IMR-90 (cell line): Measurements from ENCODE around the gene RAB19. TPM values are rescaled to one million over a fixed set of nuclear protein-coding genes. Genes with fewer than 3 reads are reported as not detected.

ENCODE experiments used
- ATAC-seq: fragments of 200-7000 bp; cut with Tn5 transposase; 2 replicates; pipeline ENCODE4 v1.9.1; 2020; ENCODE audit warnings: low read depth, mild to moderate bottlenecking, moderate library complexity
- BruUV-seq: library from RNA; stranded (reverse); fragments of 400-500 nt; replicated peaks from 2 replicates; lab custom pipeline; 2021; lab: Mats Ljungman, UMichigan
- CTCF ChIA-PET: fragments of 300-600 bp; formaldehyde crosslinking; extraction: SDS; loops from one replicate; lab custom pipeline; 2021; ENCODE audit warnings: antibody characterized with exemption; lab: Yijun Ruan, JAX
- POLR2A ChIA-PET: fragments of 300-600 bp; sonication (Branson Sonifier 250); formaldehyde crosslinking; loops from one replicate; lab custom pipeline; 2022; ENCODE audit warnings: antibody characterized with exemption; ENCODE audit not compliant: unreplicated experiment; lab: Charles Lee
- DNase-seq: peaks from one replicate; pipeline ENCODE4 v3.0.0; 2013
- H2AFZ ChIP-seq: replicated peaks from 2 replicates; pipeline ENCODE3; 2013; ENCODE audit warnings: low read length, mild to moderate bottlenecking; ENCODE audit not compliant: poor library complexity
- H2AK5ac ChIP-seq: 2 replicates; pipeline ENCODE4 v1.6.1; 2013; ENCODE audit warnings: low read depth, low read length, inconsistent platforms
- H2AK9ac ChIP-seq: replicated peaks from 2 replicates; pipeline ENCODE3; 2013; ENCODE audit warnings: mild to moderate bottlenecking, low read depth, low read length, moderate library complexity; ENCODE audit not compliant: poor library complexity
- H2BK120ac ChIP-seq: 2 replicates; pipeline ENCODE4 v1.6.1; 2013; ENCODE audit warnings: low read depth, low read length, inconsistent platforms
- H2BK15ac ChIP-seq: 3 replicates; pipeline ENCODE4 v1.6.1; 2013; ENCODE audit warnings: low read depth, low read length, inconsistent platforms
- H2BK20ac ChIP-seq: 2 replicates; pipeline ENCODE4 v1.6.1; 2013; ENCODE audit warnings: low read depth, mild to moderate bottlenecking, inconsistent platforms, low read length, moderate library complexity
- H2BK5ac ChIP-seq: 2 replicates; pipeline ENCODE4 v1.6.1; 2013; ENCODE audit warnings: mild to moderate bottlenecking, low read depth, low read length, inconsistent platforms; ENCODE audit not compliant: poor library complexity, severe bottlenecking
- H3K14ac ChIP-seq: replicated peaks from 2 replicates; pipeline ENCODE4 v1.6.1; 2013; ENCODE audit warnings: low read depth, low read length, inconsistent platforms
- H3K18ac ChIP-seq: 2 replicates; pipeline ENCODE4 v1.6.1; 2013; ENCODE audit warnings: low read depth, low read length, control low read depth
- H3K23ac ChIP-seq: 2 replicates; pipeline ENCODE4 v1.6.1; 2013; ENCODE audit warnings: low read depth, low read length, inconsistent platforms
- H3K27ac ChIP-seq: 2 replicates; pipeline ENCODE4 v1.5.1; 2013; ENCODE audit warnings: mild to moderate bottlenecking, control low read depth, low read length; ENCODE audit not compliant: insufficient read depth
- H3K27me3 ChIP-seq: 2 replicates; pipeline ENCODE4 v1.6.1; 2013; ENCODE audit warnings: low read length; ENCODE audit not compliant: control insufficient read depth, insufficient read depth
- H3K36me3 ChIP-seq: 2 replicates; pipeline ENCODE4 v1.6.1; 2013; ENCODE audit warnings: low read length, mixed read lengths; ENCODE audit not compliant: control insufficient read depth, insufficient read depth
- H3K4ac ChIP-seq: 2 replicates; pipeline ENCODE4 v1.6.1; 2013; ENCODE audit warnings: low read depth, low read length, inconsistent platforms
- H3K4me1 ChIP-seq: 2 replicates; pipeline ENCODE4 v1.6.1; 2013; ENCODE audit warnings: low read length, mixed read lengths; ENCODE audit not compliant: control insufficient read depth, insufficient read depth
- H3K4me2 ChIP-seq: 2 replicates; pipeline ENCODE4 v1.6.1; 2013; ENCODE audit warnings: low read depth, mild to moderate bottlenecking, control low read depth, low read length, moderate library complexity
- H3K4me3 ChIP-seq: 2 replicates; pipeline ENCODE4 v1.5.1; 2013; ENCODE audit warnings: low read depth, mild to moderate bottlenecking, control low read depth, low read length, moderate library complexity; ENCODE audit not compliant: insufficient read depth
- H3K56ac ChIP-seq: 2 replicates; pipeline ENCODE4 v1.6.1; 2013; ENCODE audit warnings: low read length, inconsistent platforms; ENCODE audit not compliant: insufficient read depth; ENCODE audit errors: extremely low read depth
- H3K79me1 ChIP-seq, 2 experiments: 2 replicates each; pipeline ENCODE4 v1.6.1; 2013; ENCODE audit warnings: low read length in 2 of 2, inconsistent platforms in 1 of 2, low read depth in 1 of 2
- H3K9ac ChIP-seq: 2 replicates; pipeline ENCODE4 v1.6.1; 2013; ENCODE audit warnings: low read depth, low read length, control low read depth
- H3K9me1 ChIP-seq: 2 replicates; pipeline ENCODE4 v1.6.1; 2013; ENCODE audit warnings: low read length, inconsistent platforms; ENCODE audit not compliant: insufficient read depth
- H3K9me3 ChIP-seq: 2 replicates; pipeline ENCODE4 v1.6.1; 2013; ENCODE audit warnings: low read length; ENCODE audit not compliant: control insufficient read depth, insufficient read depth
- H4K20me1 ChIP-seq: 2 replicates; pipeline ENCODE4 v1.6.1; 2013; ENCODE audit warnings: low read length, inconsistent platforms; ENCODE audit not compliant: insufficient read depth
- H4K5ac ChIP-seq: 2 replicates; pipeline ENCODE4 v1.6.1; 2013; ENCODE audit warnings: mild to moderate bottlenecking, low read depth, low read length, control low read depth
- H4K8ac ChIP-seq, 2 experiments: 2 replicates each; pipeline ENCODE4 v1.6.1; 2013; ENCODE audit warnings: low read depth in 2 of 2, low read length in 2 of 2, control low read depth in 1 of 2, inconsistent platforms in 1 of 2
- H4K91ac ChIP-seq: 2 replicates; pipeline ENCODE4 v1.6.1; 2013; ENCODE audit warnings: low read depth, low read length, inconsistent platforms; ENCODE audit not compliant: insufficient read depth
- BHLHE40 ChIP-seq: fragments of 150-350 bp; IDR thresholded peaks from 2 replicates; pipeline ENCODE4 v1.6.1; 2016; ENCODE audit warnings: mild to moderate bottlenecking, low read depth, low read length
- CEBPB ChIP-seq: IDR thresholded peaks from 2 replicates; pipeline ENCODE4 v1.6.1; 2012; ENCODE audit warnings: low read depth, low read length, improper control_type of control experiment
- CHD1 ChIP-seq: IDR thresholded peaks from 2 replicates; pipeline ENCODE4 v1.6.1; 2012; ENCODE audit warnings: low read depth, low read length, improper control_type of control experiment
- CTCF ChIP-seq: conservative IDR thresholded peaks from 2 replicates; pipeline ENCODE4 v1.5.1; 2012; ENCODE audit warnings: mild to moderate bottlenecking, low read depth, low read length, improper control_type of control experiment
- ELK1 ChIP-seq: fragments of 150-350 bp; IDR thresholded peaks from 2 replicates; pipeline ENCODE4 v1.6.1; 2016; ENCODE audit warnings: low read depth, mild to moderate bottlenecking, low read length, moderate library complexity, borderline replicate concordance
- MAZ ChIP-seq: IDR thresholded peaks from 2 replicates; pipeline ENCODE4 v1.6.1; 2012; ENCODE audit warnings: low read depth, mild to moderate bottlenecking, low read length, improper control_type of control experiment, moderate library complexity, borderline replicate concordance
- MXI1 ChIP-seq: IDR thresholded peaks from 2 replicates; pipeline ENCODE4 v1.6.1; 2012; ENCODE audit warnings: low read depth, mild to moderate bottlenecking, low read length, moderate library complexity, borderline replicate concordance
- NFE2L2 ChIP-seq: fragments of 150-350 bp; IDR thresholded peaks from 2 replicates; pipeline ENCODE4 v1.6.1; 2016; ENCODE audit warnings: low read depth, mild to moderate bottlenecking, low read length
- POLR2A ChIP-seq: IDR thresholded peaks from 2 replicates; pipeline ENCODE4 v1.6.1; 2012; ENCODE audit warnings: mild to moderate bottlenecking, low read depth, low read length
- RAD21 ChIP-seq: IDR thresholded peaks from 2 replicates; pipeline ENCODE4 v1.6.1; 2012; ENCODE audit warnings: low read length, improper control_type of control experiment
- WGBS, 2 experiments: methylation state at CpG; one replicate each; pipeline versions ENCODE4 v1.1.5 to v1.1.7; 2013; ENCODE audit warnings: missing lambda C conversion rate in 2 of 2; ENCODE audit not compliant: insufficient read length in 1 of 2; ENCODE audit errors: extremely low coverage in 2 of 2; 5-methylcytosine and 5-hydroxymethylcytosine counted together
- dilution Hi-C: fragments of 300-500 bp; cut with HindIII; formaldehyde crosslinking; loops from one replicate; pipeline ENCODE4 v1.14.3; 2018; ENCODE audit warnings: low sequenced_read_pairs; ENCODE audit not compliant: unreplicated experiment
- in situ Hi-C: fragments of 300-500 bp; cut with MboI; formaldehyde crosslinking; loops from 3 replicates; pipeline ENCODE4 v1.14.3; 2019; ENCODE audit warnings: low sequenced_read_pairs, inconsistent platforms, mixed read lengths
- intact Hi-C: fragments of 100-400 bp; cut with micrococcal nuclease; formaldehyde crosslinking; loops from 2 replicates; pipeline ENCODE4 v1.10.0; 2022
- polyA plus RNA-seq, 3 experiments: library from polyadenylated mRNA; depleted of rRNA; stranded (reverse); fragments of >200 nt; gene quantifications; 2 replicates each; pipeline ENCODE4 v1.2.3, GENCODE V29; 2012; ENCODE audit warnings: low replicate concordance in 1 of 3
- total RNA-seq: library from RNA; depleted of rRNA; stranded (reverse); fragments of >200 nt; gene quantifications from 2 replicates; pipeline ENCODE4 v1.2.3, GENCODE V29; 2012

The RAB19 gene
- total and polyA plus RNA-seq, 2 of the 4 experiments (the other 2 are of a cell fraction): not detected

GRCh38 chr7:140404565-140405065 is 757 bp downstream of the RAB19 start:
- POLR2A ChIA-PET: no interaction called here
- no peak overlapping the region for H3K56ac ChIP-seq
- H2BK5ac ChIP-seq: no peak overlapping the region
- H4K5ac ChIP-seq: no peak overlapping the region
- no peak overlapping the region for H2BK120ac ChIP-seq
- H3K23ac ChIP-seq: no peak overlapping the region
- H2AK5ac ChIP-seq: no peak overlapping the region
- no peaks in the 10 kb centered on the region for H3K79me1 ChIP-seq
- ATAC-seq (no peak; the same call in 1 of the 2 replicates), DNase-seq (no peak)
- H4K8ac ChIP-seq: no peak overlapping the region
- no peak overlapping the region for H4K91ac ChIP-seq
- no peak overlapping the region for H2AK9ac ChIP-seq
- no peak overlapping the region for H2BK15ac ChIP-seq
- H3K9me1 ChIP-seq: no peaks in the 10 kb centered on the region
- CTCF ChIA-PET: no interaction called here
- no peak overlapping the region for H2AFZ ChIP-seq
- in situ Hi-C loops (no loop called here), intact Hi-C loops (no loop called here), dilution Hi-C loops (no loop called here)
- H3K27me3 ChIP-seq: peaks cover 17% of the 10 kb centered on the region
- no peak overlapping the region for H2BK20ac ChIP-seq
- H3K14ac ChIP-seq: no peak overlapping the region
- no peak overlapping the region for H3K18ac ChIP-seq
- WGBS, 2 experiments: 17% methylated on average over 3 of the region's 3 CpGs; no CpG with 5 or more reads in 1 of the 2 experiments
- H3K36me3 ChIP-seq: no peaks in the 10 kb centered on the region
- no peak overlapping the region for H3K4me2 ChIP-seq
- H3K4me1 ChIP-seq: peaks cover 3% of the 10 kb centered on the region
- TF ChIP-seq POLR2A: no peak
- TF ChIP-seq NFE2L2: no peak
- no peak for TF ChIP-seq MAZ
- TF ChIP-seq MXI1: no peak
- TF ChIP-seq RAD21: no peak
- TF ChIP-seq CTCF: no peak
- TF ChIP-seq ELK1: no peak
- no peak for TF ChIP-seq CEBPB
- TF ChIP-seq CHD1: no peak
- TF ChIP-seq BHLHE40: no peak
- no peak overlapping the region for H3K27ac ChIP-seq
- no peaks in the 10 kb centered on the region for H3K9me3 ChIP-seq
- H4K20me1 ChIP-seq: no peaks in the 10 kb centered on the region
- no peak overlapping the region for H3K9ac ChIP-seq
- no peak overlapping the region for H3K4me3 ChIP-seq
- no TSS peak for BruUV-seq
- no peak overlapping the region for H3K4ac ChIP-seq
